Neutrophil (primary cell): ENCODE results near the gene CCDC81.

Source experiments
- H3K27ac ChIP-seq: fragments of 200-600 bp; sonication (generic); 2 replicates; pipeline ENCODE4 v1.5.1; 2016; ENCODE audit warnings: mild to moderate bottlenecking, moderate library complexity
- H3K27me3 ChIP-seq: fragments of 200-600 bp; sonication (generic); 2 replicates; pipeline ENCODE4 v1.6.0; 2016; ENCODE audit warnings: mild to moderate bottlenecking
- H3K36me3 ChIP-seq: fragments of 200-600 bp; sonication (generic); 2 replicates; pipeline ENCODE4 v1.5.1; 2017
- H3K4me1 ChIP-seq, 2 experiments: fragments of 200-600 bp in 1 of 2; sonication (generic) in 1 of 2; 1 replicate in 1 of 2; 2 replicates in 1 of 2; pipeline versions ENCODE4 v1.5.1 to v1.6.1; 2013 to 2016; ENCODE audit warnings: low read depth in 1 of 2, low read length in 1 of 2, mild to moderate bottlenecking in 1 of 2, moderate library complexity in 1 of 2; ENCODE audit not compliant: control insufficient read depth in 1 of 2, insufficient read depth in 1 of 2
- H3K4me3 ChIP-seq, 2 experiments: fragments of 200-600 bp in 1 of 2; sonication (generic) in 1 of 2; 1 replicate in 1 of 2; 2 replicates in 1 of 2; pipeline ENCODE4 v1.5.1; 2013 to 2016; ENCODE audit warnings: low read depth in 1 of 2, low read length in 1 of 2, mild to moderate bottlenecking in 1 of 2, moderate library complexity in 1 of 2
- H3K9me3 ChIP-seq: fragments of 200-600 bp; sonication (generic); 2 replicates; pipeline ENCODE4 v1.5.1; 2016
- CTCF ChIP-seq: fragments of 200-600 bp; sonication (generic); IDR thresholded peaks from 2 replicates; pipeline ENCODE4 v1.5.1; 2016; ENCODE audit warnings: antibody characterized with exemption

CCDC81 gene

GRCh38 chr11:86377972-86378371, 3.3 kb downstream of the CCDC81 start:
- TF ChIP-seq CTCF: no peak
- Histone ChIP-seq H3K27me3 (peaks cover 19% of the 10 kb centered on the region), H3K4me1 (no peaks in the 10 kb centered on the region), H3K27ac (no peak overlapping the region), H3K36me3 (no peaks in the 10 kb centered on the region), H3K9me3 (no peaks in the 10 kb centered on the region), H3K4me3 (no peak overlapping the region)

GRCh38 chr11:86380295-86381059, 5.8 kb downstream of the CCDC81 start:
- Histone ChIP-seq H3K27me3 (no peaks in the 10 kb centered on the region), H3K27ac (no peak overlapping the region), H3K36me3 (no peaks in the 10 kb centered on the region), H3K9me3 (no peaks in the 10 kb centered on the region), H3K4me1 (no peaks in the 10 kb centered on the region), H3K4me3 (no peak overlapping the region)
- TF ChIP-seq CTCF: no peak

GRCh38 chr11:86383041-86383955, 8.6 kb downstream of the CCDC81 start:
- no peak overlapping the region for H3K4me3 ChIP-seq
- no peaks in the 10 kb centered on the region for H3K27me3 ChIP-seq
- H3K36me3 ChIP-seq: no peaks in the 10 kb centered on the region
- no peaks in the 10 kb centered on the region for H3K4me1 ChIP-seq
- no peak for TF ChIP-seq CTCF
- H3K27ac ChIP-seq: no peak overlapping the region
- no peaks in the 10 kb centered on the region for H3K9me3 ChIP-seq

GRCh38 chr11:86386283-86386682, 11.6 kb downstream of the CCDC81 start:
- Histone ChIP-seq H3K9me3 (no peaks in the 10 kb centered on the region), H3K4me1 (no peaks in the 10 kb centered on the region), H3K36me3 (no peaks in the 10 kb centered on the region), H3K27me3 (no peaks in the 10 kb centered on the region), H3K27ac (no peak overlapping the region), H3K4me3 (no peak overlapping the region)
- TF ChIP-seq CTCF: no peak

GRCh38 chr11:86386746-86387145, 12.1 kb downstream of the CCDC81 start:
- TF ChIP-seq CTCF: no peak
- Histone ChIP-seq H3K27ac (no peak overlapping the region), H3K4me3 (no peak overlapping the region), H3K36me3 (no peaks in the 10 kb centered on the region), H3K27me3 (no peaks in the 10 kb centered on the region), H3K9me3 (no peaks in the 10 kb centered on the region), H3K4me1 (no peaks in the 10 kb centered on the region)
